Kidney (tissue), 14 donors: Measurements from ENCODE around the gene FBXL4. TPM values are rescaled to one million over a fixed set of nuclear protein-coding genes. Genes with fewer than 3 reads are reported as not detected.

Experiments
- DNase-seq, 5 donors: peaks; one replicate each; pipeline ENCODE4 v3.0.0-alpha.2; 2013 to 2020
- FAIRE-seq: peaks from 2 replicates; lab custom pipeline; 2012; peaks lifted over from hg19 to GRCh38; lab: Jason Lieb, UNC
- H3K27ac ChIP-seq, 2 donors: one replicate each; pipeline ENCODE4 v1.7.0; 2013; ENCODE audit warnings: low read depth in 2 of 2, low read length in 2 of 2, inconsistent platforms in 1 of 2
- H3K27me3 ChIP-seq: one replicate; pipeline ENCODE4 v1.7.1; 2013; ENCODE audit warnings: low read length, inconsistent platforms; ENCODE audit not compliant: control insufficient read depth, insufficient read depth
- H3K36me3 ChIP-seq, 3 donors: one replicate each; pipeline versions ENCODE4 v1.7.0 to v1.7.1; 2013; ENCODE audit warnings: low read length in 3 of 3, control low read depth in 1 of 3, inconsistent platforms in 1 of 3; ENCODE audit not compliant: insufficient read depth in 3 of 3, control insufficient read depth in 2 of 3
- H3K4me1 ChIP-seq, 3 donors: one replicate each; pipeline versions ENCODE4 v1.7.0 to v1.7.1; 2013; ENCODE audit warnings: low read length in 3 of 3, inconsistent platforms in 1 of 3, low read depth in 1 of 3; ENCODE audit not compliant: control insufficient read depth in 2 of 3, insufficient read depth in 2 of 3
- H3K4me3 ChIP-seq, 3 donors: one replicate each; pipeline versions ENCODE4 v1.7.0 to v1.8.1; 2013; ENCODE audit warnings: low read length in 3 of 3, control low read depth in 1 of 3, inconsistent platforms in 1 of 3
- H3K9ac ChIP-seq, 3 donors: one replicate each; pipeline versions ENCODE4 v1.7.0 to v1.7.1; 2013; ENCODE audit warnings: low read length in 3 of 3, control low read depth in 1 of 3, inconsistent platforms in 1 of 3
- H3K9me3 ChIP-seq, 3 donors: one replicate each; pipeline versions ENCODE4 v1.7.0 to v1.7.1; 2013; ENCODE audit warnings: low read length in 3 of 3, control low read depth in 1 of 3, inconsistent platforms in 1 of 3; ENCODE audit not compliant: control insufficient read depth in 2 of 3, insufficient read depth in 1 of 3
- intact Hi-C: fragments of 100-400 bp; cut with DNase I; formaldehyde crosslinking; loops from one replicate; pipeline ENCODE4 v1.11.1; 2022
- polyA plus RNA-seq: library from polyadenylated mRNA; stranded (reverse); fragments of 350-450 nt; fragmentation: Illumina TruSeq; extraction: RNeasy Lipid Tissue Mini Kit (QIAGEN cat#74804); gene quantifications from one replicate; pipeline ENCODE4 v1.2.3, GENCODE V29; 2014; ENCODE audit warnings: low read depth, low replicate concordance; ENCODE audit not compliant: insufficient read depth
- total RNA-seq: library from RNA; stranded (reverse); fragmentation: NEBNext Ultra II Directional; extraction: Animal tissue kit (Norgen Biotek cat#: 25700); gene quantifications from one replicate; pipeline ENCODE4 v1.2.1, GENCODE V29; 2021
- TF ChIP-seq, protein P1 (sequence below): IDR thresholded peaks from 3 replicates; pipeline ENCODE4 v1.5.1; 2012; ENCODE audit warnings: mild to moderate bottlenecking, moderate library complexity, borderline replicate concordance; ENCODE audit not compliant: insufficient read depth; ENCODE audit errors: extremely low read depth
- donor health status: control.
- donor health status: control.
- donor health status: control.
- donor health status: control.
- donor health status: control.
- donor health status: DM: yes; HTN: yes; CAD: no.
- donor health status: Normal renal cell carcinoma (clear cell type).

FBXL4 gene
- total and polyA plus RNA-seq, 2 donors from 2014 or later: 7.6 to 25.8 TPM

DNA sequence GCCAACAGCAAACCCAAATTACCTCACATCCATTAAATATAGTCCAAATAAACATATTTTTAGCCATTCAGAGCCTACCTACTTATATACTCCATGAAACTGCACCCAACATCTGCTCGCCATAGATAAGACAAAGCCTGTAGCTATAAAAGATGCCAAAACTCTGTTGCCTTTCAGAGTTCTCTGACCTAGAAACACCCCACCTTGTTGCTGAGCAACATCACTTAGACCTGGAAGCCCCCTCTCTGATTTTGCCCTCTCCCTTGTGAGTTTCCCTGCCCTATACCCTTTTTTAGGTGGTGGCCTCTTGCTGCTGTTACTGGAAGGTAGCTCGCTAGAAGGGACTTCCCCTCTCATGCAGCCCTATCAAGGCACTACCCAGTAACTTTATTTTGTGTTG is 27.7 kb upstream of the FBXL4 start:
- Histone ChIP-seq H3K4me3 (no peak overlapping the region), H3K4me1 (peaks cover 0 to 7% (median 3%) of the 10 kb centered on the region in 3 donors), H3K27ac (no peak overlapping the region), H3K27me3 (no peaks in the 10 kb centered on the region), H3K9me3 (no peaks in the 10 kb centered on the region), H3K36me3 (no peaks in the 10 kb centered on the region), H3K9ac (no peak overlapping the region)
- TF ChIP-seq, protein P1, sequence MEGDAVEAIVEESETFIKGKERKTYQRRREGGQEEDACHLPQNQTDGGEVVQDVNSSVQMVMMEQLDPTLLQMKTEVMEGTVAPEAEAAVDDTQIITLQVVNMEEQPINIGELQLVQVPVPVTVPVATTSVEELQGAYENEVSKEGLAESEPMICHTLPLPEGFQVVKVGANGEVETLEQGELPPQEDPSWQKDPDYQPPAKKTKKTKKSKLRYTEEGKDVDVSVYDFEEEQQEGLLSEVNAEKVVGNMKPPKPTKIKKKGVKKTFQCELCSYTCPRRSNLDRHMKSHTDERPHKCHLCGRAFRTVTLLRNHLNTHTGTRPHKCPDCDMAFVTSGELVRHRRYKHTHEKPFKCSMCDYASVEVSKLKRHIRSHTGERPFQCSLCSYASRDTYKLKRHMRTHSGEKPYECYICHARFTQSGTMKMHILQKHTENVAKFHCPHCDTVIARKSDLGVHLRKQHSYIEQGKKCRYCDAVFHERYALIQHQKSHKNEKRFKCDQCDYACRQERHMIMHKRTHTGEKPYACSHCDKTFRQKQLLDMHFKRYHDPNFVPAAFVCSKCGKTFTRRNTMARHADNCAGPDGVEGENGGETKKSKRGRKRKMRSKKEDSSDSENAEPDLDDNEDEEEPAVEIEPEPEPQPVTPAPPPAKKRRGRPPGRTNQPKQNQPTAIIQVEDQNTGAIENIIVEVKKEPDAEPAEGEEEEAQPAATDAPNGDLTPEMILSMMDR: no peak
- intact Hi-C loops: no loop called here
- FAIRE-seq (no peak), DNase-seq (no peak)

DNA sequence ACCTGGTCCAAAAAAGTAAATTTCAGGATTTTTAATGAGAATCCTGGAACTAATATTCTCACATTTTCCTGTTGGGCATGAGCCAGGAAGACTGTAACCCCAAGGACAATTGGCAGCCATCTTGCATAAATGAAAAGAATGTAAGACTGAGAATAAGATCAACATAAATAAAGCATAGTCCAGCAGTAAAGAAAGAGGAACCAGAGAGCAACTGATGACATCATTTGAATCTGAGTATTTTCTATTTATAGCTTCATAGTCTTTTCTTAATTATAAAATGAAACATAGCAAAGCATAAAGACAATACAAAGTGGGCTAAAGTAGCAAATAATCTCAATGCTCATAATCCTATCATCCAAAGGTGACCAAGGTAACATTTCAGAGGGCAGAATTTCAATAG is 26.6 kb upstream of the FBXL4 start:
- Histone ChIP-seq H3K27ac (no peak overlapping the region), H3K4me3 (no peak overlapping the region), H3K27me3 (no peaks in the 10 kb centered on the region), H3K9me3 (no peaks in the 10 kb centered on the region), H3K36me3 (no peaks in the 10 kb centered on the region), H3K4me1 (peaks cover 0 to 7% (median 3%) of the 10 kb centered on the region in 3 donors), H3K9ac (no peak overlapping the region)
- FAIRE-seq (no peak), DNase-seq (no peak)
- TF ChIP-seq, protein P1: no peak
- intact Hi-C loops: no loop called here

DNA sequence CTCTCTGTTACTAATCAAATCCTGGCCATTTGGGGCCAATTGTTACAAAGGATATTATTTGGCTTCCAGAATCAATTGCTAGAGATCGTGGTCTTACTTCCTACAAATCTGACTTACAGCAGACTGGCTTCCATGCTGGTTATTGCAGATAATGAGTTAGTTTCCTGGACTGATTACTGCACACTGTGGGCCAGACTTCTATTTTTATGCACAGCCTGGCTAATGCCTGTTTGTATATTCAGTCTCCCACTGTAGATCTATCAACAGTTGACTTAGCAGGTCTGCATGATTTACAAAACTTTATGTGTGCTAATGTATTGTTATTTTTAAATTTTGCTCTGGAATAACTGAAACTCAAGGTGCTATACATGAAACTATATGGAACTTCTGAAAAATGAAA is 25.8 kb upstream of the FBXL4 start:
- Histone ChIP-seq H3K4me3 (no peak overlapping the region), H3K9ac (no peak overlapping the region), H3K36me3 (no peaks in the 10 kb centered on the region), H3K4me1 (peaks cover 0 to 7% (median 3%) of the 10 kb centered on the region in 3 donors), H3K27ac (no peak overlapping the region), H3K27me3 (no peaks in the 10 kb centered on the region), H3K9me3 (peaks cover 0 to 2% (median 0%) of the 10 kb centered on the region in 3 donors)
- FAIRE-seq: no peak
- TF ChIP-seq, protein P1: no peak
- intact Hi-C loops: no loop called here
- no peak for DNase-seq

DNA sequence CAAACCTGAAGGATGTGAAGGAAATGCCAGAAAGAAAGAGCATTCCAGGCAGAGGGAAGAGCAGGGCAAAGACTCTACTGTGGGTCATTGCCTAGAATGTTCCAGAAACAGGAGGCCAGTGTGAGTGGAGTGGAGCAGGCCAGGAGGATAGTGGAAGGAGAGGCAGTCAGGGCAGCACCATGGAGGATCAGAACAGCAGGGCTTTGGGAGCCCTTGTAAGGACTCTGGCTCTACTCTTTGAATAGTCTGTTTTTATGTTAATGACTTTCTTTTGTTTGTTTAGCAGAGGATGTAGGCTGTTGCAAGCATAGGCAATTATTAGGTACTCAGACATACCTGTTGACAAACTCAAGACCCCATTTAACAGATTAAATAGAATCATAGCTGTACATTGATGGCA is 23.6 kb upstream of the FBXL4 start:
- intact Hi-C loops: no loop called here
- peaks cover 0 to 5% (median 0%) of the 10 kb centered on the region in 3 donors for H3K9me3 ChIP-seq
- no peaks in the 10 kb centered on the region for H3K27me3 ChIP-seq
- DNase-seq (no peak), FAIRE-seq (no peak)
- H3K27ac ChIP-seq: no peak overlapping the region
- H3K36me3 ChIP-seq: no peaks in the 10 kb centered on the region
- H3K4me3 ChIP-seq: no peak overlapping the region
- H3K4me1 ChIP-seq: no peaks in the 10 kb centered on the region
- TF ChIP-seq, protein P1: no peak
- no peak overlapping the region for H3K9ac ChIP-seq
